Measurements from ENCODE around the gene H19. TPM values are rescaled to one million over a fixed set of nuclear protein-coding genes. Genes with fewer than 3 reads are reported as not detected.

The H19 gene
- total RNA-seq, 2 donors from 2014 or later = 0.55 to 3.8 TPM

DNA sequence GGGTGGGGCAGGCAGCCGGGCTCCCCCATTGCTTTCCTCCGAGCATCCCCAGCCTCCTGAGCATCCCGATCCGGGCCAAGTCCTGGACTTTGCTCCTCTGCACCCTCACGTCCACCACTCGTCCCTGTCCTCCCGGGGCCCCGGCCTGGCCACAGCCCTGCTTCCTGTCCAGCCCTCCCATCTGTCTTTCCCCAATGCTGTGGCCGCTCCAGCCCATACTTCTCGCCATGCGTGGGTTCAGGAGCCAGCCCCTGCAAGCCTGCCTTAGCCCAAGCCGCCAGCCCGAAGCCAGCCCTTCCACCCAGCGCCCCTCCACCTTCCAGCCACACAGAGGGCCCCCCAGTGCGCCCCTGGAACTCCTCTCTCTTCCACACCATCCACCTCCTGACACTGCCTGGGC, 26.7 kb downstream of the H19 start:
- DNase-seq = peak; percentile 17
- 88% methylated on average over 9 of the region's 15 CpGs; no CpG with 5 or more reads in 1 of the 2 experiments for WGBS, 2 experiments (ENCODE audit: insufficient coverage in 1 of 2, insufficient read length in 1 of 2)
- H3K27me3 ChIP-seq (ENCODE audit: control insufficient read depth, insufficient read depth, low read length, poor library complexity, severe bottlenecking) = no peaks in the 10 kb centered on the region
- Mint-ChIP-seq H3K27ac (no peak overlapping the region), H3K4me1 (no peaks in the 10 kb centered on the region), H3K36me3 (ENCODE audit: low read depth) (no peaks in the 10 kb centered on the region), H3K9me3 (no peaks in the 10 kb centered on the region), H3K4me3 (no peak overlapping the region), H3K27me3 (ENCODE audit: insufficient read depth) (no peaks in the 10 kb centered on the region)
- H3K4me3 ChIP-seq (ENCODE audit: low read length) = no peak overlapping the region
- TF ChIP-seq, protein P1, sequence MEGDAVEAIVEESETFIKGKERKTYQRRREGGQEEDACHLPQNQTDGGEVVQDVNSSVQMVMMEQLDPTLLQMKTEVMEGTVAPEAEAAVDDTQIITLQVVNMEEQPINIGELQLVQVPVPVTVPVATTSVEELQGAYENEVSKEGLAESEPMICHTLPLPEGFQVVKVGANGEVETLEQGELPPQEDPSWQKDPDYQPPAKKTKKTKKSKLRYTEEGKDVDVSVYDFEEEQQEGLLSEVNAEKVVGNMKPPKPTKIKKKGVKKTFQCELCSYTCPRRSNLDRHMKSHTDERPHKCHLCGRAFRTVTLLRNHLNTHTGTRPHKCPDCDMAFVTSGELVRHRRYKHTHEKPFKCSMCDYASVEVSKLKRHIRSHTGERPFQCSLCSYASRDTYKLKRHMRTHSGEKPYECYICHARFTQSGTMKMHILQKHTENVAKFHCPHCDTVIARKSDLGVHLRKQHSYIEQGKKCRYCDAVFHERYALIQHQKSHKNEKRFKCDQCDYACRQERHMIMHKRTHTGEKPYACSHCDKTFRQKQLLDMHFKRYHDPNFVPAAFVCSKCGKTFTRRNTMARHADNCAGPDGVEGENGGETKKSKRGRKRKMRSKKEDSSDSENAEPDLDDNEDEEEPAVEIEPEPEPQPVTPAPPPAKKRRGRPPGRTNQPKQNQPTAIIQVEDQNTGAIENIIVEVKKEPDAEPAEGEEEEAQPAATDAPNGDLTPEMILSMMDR (conservative IDR thresholded peaks at IDR 0.05) = no peak
- no peaks in the 10 kb centered on the region for H3K36me3 ChIP-seq (ENCODE audit: control insufficient read depth, insufficient read depth, low read length)
- H3K27ac ChIP-seq (ENCODE audit: low read depth, low read length) = no peak overlapping the region
- H3K9ac ChIP-seq (ENCODE audit: extremely low read depth, low read length, poor library complexity, severe bottlenecking) = no peak overlapping the region
- H3K4me1 ChIP-seq (ENCODE audit: control insufficient read depth, insufficient read depth, low read length) = no peaks in the 10 kb centered on the region
- H3K9me3 ChIP-seq (ENCODE audit: control insufficient read depth, low read length) = no peaks in the 10 kb centered on the region

DNA sequence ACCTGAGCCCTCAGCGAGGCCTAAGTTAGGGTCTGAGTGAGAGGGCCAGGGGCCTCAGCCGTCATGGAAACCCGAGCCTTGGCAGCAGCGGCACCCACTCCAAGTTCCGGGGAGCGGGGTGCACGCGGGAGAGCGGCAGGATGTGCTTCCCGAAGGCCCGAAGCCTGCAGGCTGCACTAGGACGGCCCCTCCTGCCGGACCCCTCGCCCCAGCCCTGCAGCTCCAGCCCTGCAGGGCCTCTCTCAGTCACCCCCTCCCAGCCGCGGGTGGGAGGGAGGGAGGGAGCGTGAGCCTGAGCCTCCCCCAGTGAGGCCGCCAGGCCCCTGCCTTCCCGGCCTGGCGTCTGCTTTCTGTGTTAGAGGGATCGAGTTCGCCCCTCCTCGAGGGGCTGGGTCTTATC, 27.9 kb downstream of the H19 start:
- H3K27ac ChIP-seq (ENCODE audit: low read depth, low read length) = no peak overlapping the region
- no CpG with 5 or more reads among the region's 23 CpGs for WGBS, 2 experiments (ENCODE audit: insufficient coverage in 1 of 2, insufficient read length in 1 of 2)
- no peaks in the 10 kb centered on the region for H3K27me3 ChIP-seq (ENCODE audit: control insufficient read depth, insufficient read depth, low read length, poor library complexity, severe bottlenecking)
- Mint-ChIP-seq H3K27ac (no peak overlapping the region), H3K27me3 (ENCODE audit: insufficient read depth) (no peaks in the 10 kb centered on the region), H3K4me1 (no peaks in the 10 kb centered on the region), H3K4me3 (no peak overlapping the region), H3K9me3 (no peaks in the 10 kb centered on the region), H3K36me3 (ENCODE audit: low read depth) (no peaks in the 10 kb centered on the region)
- DNase-seq = no peak
- no peaks in the 10 kb centered on the region for H3K4me1 ChIP-seq (ENCODE audit: control insufficient read depth, insufficient read depth, low read length)
- H3K9ac ChIP-seq (ENCODE audit: extremely low read depth, low read length, poor library complexity, severe bottlenecking) = no peak overlapping the region
- H3K36me3 ChIP-seq (ENCODE audit: control insufficient read depth, insufficient read depth, low read length) = no peaks in the 10 kb centered on the region
- H3K9me3 ChIP-seq (ENCODE audit: control insufficient read depth, low read length) = no peaks in the 10 kb centered on the region
- H3K4me3 ChIP-seq (ENCODE audit: low read length) = no peak overlapping the region
- TF ChIP-seq, protein P1 (conservative IDR thresholded peaks at IDR 0.05) = no peak

DNA sequence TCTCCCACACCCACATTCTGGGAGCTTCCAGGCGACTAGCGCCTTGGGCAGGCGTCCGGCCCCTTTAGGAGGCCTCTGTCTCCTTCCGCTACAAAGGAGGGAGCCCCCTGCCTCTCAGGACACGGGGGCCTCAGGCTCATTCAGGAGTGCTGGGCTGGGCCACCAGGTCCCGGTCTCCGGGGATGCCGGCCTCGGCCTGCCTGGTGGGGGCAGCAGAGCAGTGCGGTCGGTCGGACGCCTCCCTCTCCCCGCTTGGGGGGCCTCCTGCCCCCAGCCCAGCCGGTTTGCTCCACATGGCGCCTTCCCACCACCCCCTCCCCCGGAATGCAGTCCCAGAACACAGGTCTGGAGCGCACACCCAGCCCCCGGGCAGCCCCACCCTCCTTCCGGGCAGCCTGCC, 28.6 kb downstream of the H19 start:
- no peak overlapping the region for H3K9ac ChIP-seq (ENCODE audit: extremely low read depth, low read length, poor library complexity, severe bottlenecking)
- H3K27me3 Mint-ChIP-seq (ENCODE audit: insufficient read depth) = no peaks in the 10 kb centered on the region
- no peak overlapping the region for H3K4me3 ChIP-seq (ENCODE audit: low read length)
- DNase-seq = no peak
- H3K27ac Mint-ChIP-seq = no peak overlapping the region
- no peaks in the 10 kb centered on the region for H3K27me3 ChIP-seq (ENCODE audit: control insufficient read depth, insufficient read depth, low read length, poor library complexity, severe bottlenecking)
- no peak overlapping the region for H3K4me3 Mint-ChIP-seq
- H3K36me3 ChIP-seq (ENCODE audit: control insufficient read depth, insufficient read depth, low read length) = no peaks in the 10 kb centered on the region
- no peaks in the 10 kb centered on the region for H3K4me1 Mint-ChIP-seq
- no peaks in the 10 kb centered on the region for H3K4me1 ChIP-seq (ENCODE audit: control insufficient read depth, insufficient read depth, low read length)
- H3K9me3 Mint-ChIP-seq = no peaks in the 10 kb centered on the region
- TF ChIP-seq, protein P1 (conservative IDR thresholded peaks at IDR 0.05) = no peak
- no peaks in the 10 kb centered on the region for H3K36me3 Mint-ChIP-seq (ENCODE audit: low read depth)
- no peaks in the 10 kb centered on the region for H3K9me3 ChIP-seq (ENCODE audit: control insufficient read depth, low read length)
- no CpG with 5 or more reads among the region's 21 CpGs for WGBS, 2 experiments (ENCODE audit: insufficient coverage in 1 of 2, insufficient read length in 1 of 2)
- H3K27ac ChIP-seq (ENCODE audit: low read depth, low read length) = no peak overlapping the region
